ENCODE data around the gene SLFNL1.

- no peak for TF ChIP-seq EZH2phosphoT487 (IDR thresholded peaks at IDR 0.05; ENCODE audit: borderline replicate concordance)
- TF ChIP-seq, protein P1, sequence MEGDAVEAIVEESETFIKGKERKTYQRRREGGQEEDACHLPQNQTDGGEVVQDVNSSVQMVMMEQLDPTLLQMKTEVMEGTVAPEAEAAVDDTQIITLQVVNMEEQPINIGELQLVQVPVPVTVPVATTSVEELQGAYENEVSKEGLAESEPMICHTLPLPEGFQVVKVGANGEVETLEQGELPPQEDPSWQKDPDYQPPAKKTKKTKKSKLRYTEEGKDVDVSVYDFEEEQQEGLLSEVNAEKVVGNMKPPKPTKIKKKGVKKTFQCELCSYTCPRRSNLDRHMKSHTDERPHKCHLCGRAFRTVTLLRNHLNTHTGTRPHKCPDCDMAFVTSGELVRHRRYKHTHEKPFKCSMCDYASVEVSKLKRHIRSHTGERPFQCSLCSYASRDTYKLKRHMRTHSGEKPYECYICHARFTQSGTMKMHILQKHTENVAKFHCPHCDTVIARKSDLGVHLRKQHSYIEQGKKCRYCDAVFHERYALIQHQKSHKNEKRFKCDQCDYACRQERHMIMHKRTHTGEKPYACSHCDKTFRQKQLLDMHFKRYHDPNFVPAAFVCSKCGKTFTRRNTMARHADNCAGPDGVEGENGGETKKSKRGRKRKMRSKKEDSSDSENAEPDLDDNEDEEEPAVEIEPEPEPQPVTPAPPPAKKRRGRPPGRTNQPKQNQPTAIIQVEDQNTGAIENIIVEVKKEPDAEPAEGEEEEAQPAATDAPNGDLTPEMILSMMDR (conservative IDR thresholded peaks at IDR 0.05; ENCODE audit: low read length), result no peak
These were observed 36.4 kb downstream of the SLFNL1 start for GRCh38 chr1:40985161-40985560.
